Esophagus mucosa (tissue), 1 donor: Measurements from ENCODE around the gene TIAM1. TPM values are rescaled to one million over a fixed set of nuclear protein-coding genes. Genes with fewer than 3 reads are reported as not detected.

Experiments
- ATAC-seq: fragments of 200-7000 bp; cut with Tn5 transposase; one replicate; pipeline ENCODE4 v1.9.1; 2020
- total RNA-seq: library from RNA; stranded (reverse); gene quantifications from one replicate; pipeline ENCODE4 v1.2.4, GENCODE V29; 2023
- donor health status: DM: yes; HTN: yes; CAD: no.

The TIAM1 gene
- total RNA-seq, 1 donor from 2014 or later: 96.7 TPM

- ATAC-seq: peak; percentile 87
These were observed 10.8 kb upstream of the TIAM1 start for GRCh38 chr21:31354604-31355443.

GRCh38 chr21:31354122-31354521 lies 10.1 kb upstream of the TIAM1 start:
- ATAC-seq: peak; percentile 83

- ATAC-seq: no peak
These were observed 8.8 kb upstream of the TIAM1 start for GRCh38 chr21:31352836-31353235.

- ATAC-seq: no peak
These were observed 7.9 kb upstream of the TIAM1 start for GRCh38 chr21:31351960-31352359.

- no peak for ATAC-seq
These were observed 7.4 kb upstream of the TIAM1 start for GRCh38 chr21:31351438-31351837.

- ATAC-seq: no peak
These were observed 5.1 kb upstream of the TIAM1 start for GRCh38 chr21:31349208-31349607.

- ATAC-seq: no peak
These were observed 4.1 kb upstream of the TIAM1 start for GRCh38 chr21:31348188-31348587.

GRCh38 chr21:31347435-31348032 lies 3.5 kb upstream of the TIAM1 start:
- no peak for ATAC-seq

- no peak for ATAC-seq
These were observed 2.3 kb upstream of the TIAM1 start for GRCh38 chr21:31346256-31346821.

GRCh38 chr21:31345136-31345535 lies 1.1 kb upstream of the TIAM1 start:
- no peak for ATAC-seq

- ATAC-seq: peak; percentile 73
These were observed 991 bp downstream of the TIAM1 start for GRCh38 chr21:31343030-31343510.

GRCh38 chr21:31342348-31342747 lies 1.7 kb downstream of the TIAM1 start:
- peak; percentile 27 for ATAC-seq

- no peak for ATAC-seq
These were observed 3.0 kb downstream of the TIAM1 start for GRCh38 chr21:31340942-31341487.

- ATAC-seq: no peak
These were observed 3.5 kb downstream of the TIAM1 start for GRCh38 chr21:31340514-31340913.

- ATAC-seq: no peak
These were observed 4.3 kb downstream of the TIAM1 start for GRCh38 chr21:31339721-31340120.

GRCh38 chr21:31338908-31339368 lies 5.1 kb downstream of the TIAM1 start:
- ATAC-seq: no peak

GRCh38 chr21:31337996-31338907 lies 5.8 kb downstream of the TIAM1 start:
- peak; percentile 84 for ATAC-seq

GRCh38 chr21:31337086-31337485 lies 7.0 kb downstream of the TIAM1 start:
- ATAC-seq: no peak

- ATAC-seq: no peak
These were observed 7.4 kb downstream of the TIAM1 start for GRCh38 chr21:31336739-31337040.

GRCh38 chr21:31335957-31336738 lies 7.9 kb downstream of the TIAM1 start:
- peak; percentile 40 for ATAC-seq

- no peak for ATAC-seq
These were observed 9.4 kb downstream of the TIAM1 start for GRCh38 chr21:31334648-31335121.
